Left ventricle myocardium inferior (tissue), 1 donor: ENCODE data around the gene RNF151. TPM values are rescaled to one million over a fixed set of nuclear protein-coding genes. Genes with fewer than 3 reads are reported as not detected.

Experiments
- DNase-seq: peaks from one replicate; pipeline ENCODE4 v3.0.0-alpha.2; 2020
- H3K27ac ChIP-seq: fragments of 200-600 bp; replicated peaks from 2 replicates; pipeline ENCODE4 v1.8.0; 2021
- H3K27me3 ChIP-seq: fragments of 200-600 bp; 2 replicates; pipeline ENCODE4 v1.8.0; 2021; ENCODE audit warnings: low read depth
- H3K36me3 ChIP-seq: fragments of 200-600 bp; 2 replicates; pipeline ENCODE4 v1.8.0; 2021
- H3K4me1 ChIP-seq: fragments of 200-600 bp; 2 replicates; pipeline ENCODE4 v1.8.0; 2021
- H3K4me3 ChIP-seq: fragments of 200-600 bp; 2 replicates; pipeline ENCODE4 v1.8.0; 2021; ENCODE audit warnings: mild to moderate bottlenecking, moderate library complexity
- H3K9me3 ChIP-seq: fragments of 200-600 bp; replicated peaks from 2 replicates; pipeline ENCODE4 v1.8.0; 2021
- intact Hi-C: fragments of 100-400 bp; cut with micrococcal nuclease; formaldehyde crosslinking; loops from one replicate; pipeline ENCODE4 v1.11.0; 2022
- long read RNA-seq: library from polyadenylated mRNA; unstranded; transcript quantifications from one replicate; pipeline ENCODE4 v2.0.0, GENCODE V29; 2021
- total RNA-seq: library from RNA; stranded (reverse); fragmentation: NEBNext Ultra II Directional; extraction: Animal tissue kit (Norgen Biotek cat#: 25700); gene quantifications from one replicate; pipeline ENCODE4 v1.2.1, GENCODE V29; 2021
- TF ChIP-seq, protein P1 (sequence below): fragments of 200-600 bp; IDR thresholded peaks from 2 replicates; pipeline ENCODE4 v1.8.0; 2021; ENCODE audit warnings: antibody characterized with exemption, mild to moderate bottlenecking, borderline replicate concordance
- donor health status: DM: no; HTN: yes; CAD: no; lungs with severe emphysema.

The RNF151 gene, protein sequence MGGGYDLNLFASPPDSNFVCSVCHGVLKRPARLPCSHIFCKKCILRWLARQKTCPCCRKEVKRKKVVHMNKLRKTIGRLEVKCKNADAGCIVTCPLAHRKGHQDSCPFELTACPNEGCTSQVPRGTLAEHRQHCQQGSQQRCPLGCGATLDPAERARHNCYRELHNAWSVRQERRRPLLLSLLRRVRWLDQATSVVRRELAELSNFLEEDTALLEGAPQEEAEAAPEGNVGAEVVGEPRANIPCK
- not detected for total RNA-seq
- long read RNA-seq, result 0 reads

DNA sequence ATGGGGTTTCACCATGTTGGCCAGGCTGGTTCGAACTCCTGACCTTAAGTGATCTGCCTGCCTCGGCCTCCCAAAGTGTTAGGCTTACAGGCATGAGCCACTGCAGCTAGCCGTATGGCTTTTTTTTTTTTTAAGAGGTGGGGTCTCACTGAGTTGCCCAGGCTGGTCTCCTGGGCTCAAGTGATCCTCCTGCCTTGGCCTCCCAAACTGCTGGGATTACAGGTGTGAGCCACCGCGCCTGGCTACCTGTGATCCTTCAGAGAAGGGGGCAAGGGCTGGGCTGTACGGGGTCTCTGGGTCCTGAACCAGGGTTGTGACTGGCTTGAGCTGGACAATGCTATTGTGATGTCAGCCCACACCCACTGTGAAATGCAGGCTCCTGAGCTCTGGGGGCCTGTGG lies at the start of gene RNF151:
Gene RNF151 (plus strand): TSS at position 397 of the 400 bp plus-strand sequence. CDS start 26 bp downstream, outside the sequence.
- peak within 1 kb of the TSS; percentile 97 for H3K27ac ChIP-seq
- H3K4me1 ChIP-seq, result peaks cover 52% of the 10 kb centered on the region
- peak within 1 kb of the TSS; percentile 94 for H3K4me3 ChIP-seq
- H3K9me3 ChIP-seq, result no peaks in the 10 kb centered on the region
- peak; percentile 12 for DNase-seq
- no peaks in the 10 kb centered on the region for H3K27me3 ChIP-seq
- TF ChIP-seq, protein P1, sequence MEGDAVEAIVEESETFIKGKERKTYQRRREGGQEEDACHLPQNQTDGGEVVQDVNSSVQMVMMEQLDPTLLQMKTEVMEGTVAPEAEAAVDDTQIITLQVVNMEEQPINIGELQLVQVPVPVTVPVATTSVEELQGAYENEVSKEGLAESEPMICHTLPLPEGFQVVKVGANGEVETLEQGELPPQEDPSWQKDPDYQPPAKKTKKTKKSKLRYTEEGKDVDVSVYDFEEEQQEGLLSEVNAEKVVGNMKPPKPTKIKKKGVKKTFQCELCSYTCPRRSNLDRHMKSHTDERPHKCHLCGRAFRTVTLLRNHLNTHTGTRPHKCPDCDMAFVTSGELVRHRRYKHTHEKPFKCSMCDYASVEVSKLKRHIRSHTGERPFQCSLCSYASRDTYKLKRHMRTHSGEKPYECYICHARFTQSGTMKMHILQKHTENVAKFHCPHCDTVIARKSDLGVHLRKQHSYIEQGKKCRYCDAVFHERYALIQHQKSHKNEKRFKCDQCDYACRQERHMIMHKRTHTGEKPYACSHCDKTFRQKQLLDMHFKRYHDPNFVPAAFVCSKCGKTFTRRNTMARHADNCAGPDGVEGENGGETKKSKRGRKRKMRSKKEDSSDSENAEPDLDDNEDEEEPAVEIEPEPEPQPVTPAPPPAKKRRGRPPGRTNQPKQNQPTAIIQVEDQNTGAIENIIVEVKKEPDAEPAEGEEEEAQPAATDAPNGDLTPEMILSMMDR, result no peak
- peaks cover 23% of the 10 kb centered on the region for H3K36me3 ChIP-seq
- intact Hi-C loops, result no loop called here

DNA sequence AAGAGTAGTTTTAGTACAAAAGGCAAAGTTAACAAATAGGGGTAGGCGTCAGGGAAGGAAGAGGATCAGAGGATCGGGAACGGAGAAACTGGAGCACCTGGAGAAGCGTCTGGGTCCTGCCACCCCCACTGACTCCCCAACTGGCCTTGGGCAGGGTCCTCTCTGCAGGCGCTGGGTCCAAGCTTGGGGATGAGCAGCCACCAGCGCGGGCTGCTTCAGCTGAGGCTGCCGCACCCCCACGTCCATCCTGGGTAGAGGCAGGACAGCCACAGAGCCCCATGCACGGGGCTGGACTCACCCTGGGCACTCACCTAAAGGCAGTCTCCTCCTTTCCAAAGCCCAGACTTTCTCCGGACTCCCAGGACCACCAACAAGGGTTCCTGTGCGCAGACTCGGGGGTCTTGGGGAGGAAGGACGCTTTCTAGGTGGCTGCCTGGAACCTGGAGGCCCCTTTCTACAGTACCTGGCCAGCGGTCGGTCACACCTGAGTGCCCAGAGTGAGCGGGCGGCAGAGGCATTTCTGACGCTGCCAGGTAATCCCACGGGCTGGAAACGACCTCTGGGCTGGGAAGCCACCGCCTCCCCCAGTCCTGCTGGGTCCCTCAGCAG lies 49.5 kb upstream of the RNF151 start:
- intact Hi-C loops, result no loop called here
- H3K27me3 ChIP-seq, result peaks cover 96% of the 10 kb centered on the region

DNA sequence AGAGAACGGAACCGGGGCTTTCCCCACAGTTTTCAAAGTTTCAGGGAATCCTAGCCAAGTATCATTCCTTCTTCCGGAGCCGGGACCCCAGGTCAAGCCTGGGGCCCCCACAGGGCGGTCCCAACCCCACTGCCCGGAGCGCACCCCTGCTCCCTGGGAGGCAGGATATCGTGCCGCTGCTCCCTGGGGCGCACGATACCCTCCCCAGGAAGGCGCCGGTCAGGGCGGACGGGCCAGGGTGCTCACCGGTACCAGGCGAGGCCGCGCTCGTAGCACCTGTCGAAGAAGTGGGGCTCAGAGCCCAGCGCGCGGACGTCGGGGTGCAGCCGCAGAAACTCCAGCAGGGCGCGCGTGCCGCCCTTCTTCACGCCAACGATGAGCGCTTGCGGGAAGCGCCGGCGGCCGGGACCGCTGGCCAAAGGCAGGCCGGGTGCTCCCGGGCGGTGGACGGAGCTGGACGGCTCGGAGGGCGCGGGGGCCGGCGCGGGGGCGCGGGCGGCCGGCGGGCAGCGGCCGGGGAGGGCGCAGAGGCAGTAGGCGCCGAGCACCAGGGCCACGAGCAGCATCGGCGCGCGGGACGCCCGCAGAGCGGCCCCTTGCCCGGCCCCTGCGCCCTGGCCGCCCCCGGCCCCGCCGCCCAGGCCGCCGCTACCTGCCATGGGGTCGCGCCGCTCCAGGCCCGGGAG lies 48.8 kb upstream of the RNF151 start:
- Histone ChIP-seq H3K4me1 (peaks cover 8% of the 10 kb centered on the region), H3K27ac (no peak overlapping the region), H3K27me3 (peaks cover 97% of the 10 kb centered on the region), H3K4me3 (peak overlapping the region; percentile 37), H3K36me3 (no peaks in the 10 kb centered on the region), H3K9me3 (no peaks in the 10 kb centered on the region)
- TF ChIP-seq, protein P1, result no peak
- intact Hi-C loops, result no loop called here
- DNase-seq, result no peak

More for the DNA sequence above, 49.5 kb upstream of the RNF151 start:
- H3K9me3 ChIP-seq, result no peaks in the 10 kb centered on the region
- no peak for DNase-seq
- no peaks in the 10 kb centered on the region for H3K36me3 ChIP-seq
- TF ChIP-seq, protein P1, result no peak
- no peak overlapping the region for H3K4me3 ChIP-seq
- H3K27ac ChIP-seq, result no peak overlapping the region
- peaks cover 8% of the 10 kb centered on the region for H3K4me1 ChIP-seq

DNA sequence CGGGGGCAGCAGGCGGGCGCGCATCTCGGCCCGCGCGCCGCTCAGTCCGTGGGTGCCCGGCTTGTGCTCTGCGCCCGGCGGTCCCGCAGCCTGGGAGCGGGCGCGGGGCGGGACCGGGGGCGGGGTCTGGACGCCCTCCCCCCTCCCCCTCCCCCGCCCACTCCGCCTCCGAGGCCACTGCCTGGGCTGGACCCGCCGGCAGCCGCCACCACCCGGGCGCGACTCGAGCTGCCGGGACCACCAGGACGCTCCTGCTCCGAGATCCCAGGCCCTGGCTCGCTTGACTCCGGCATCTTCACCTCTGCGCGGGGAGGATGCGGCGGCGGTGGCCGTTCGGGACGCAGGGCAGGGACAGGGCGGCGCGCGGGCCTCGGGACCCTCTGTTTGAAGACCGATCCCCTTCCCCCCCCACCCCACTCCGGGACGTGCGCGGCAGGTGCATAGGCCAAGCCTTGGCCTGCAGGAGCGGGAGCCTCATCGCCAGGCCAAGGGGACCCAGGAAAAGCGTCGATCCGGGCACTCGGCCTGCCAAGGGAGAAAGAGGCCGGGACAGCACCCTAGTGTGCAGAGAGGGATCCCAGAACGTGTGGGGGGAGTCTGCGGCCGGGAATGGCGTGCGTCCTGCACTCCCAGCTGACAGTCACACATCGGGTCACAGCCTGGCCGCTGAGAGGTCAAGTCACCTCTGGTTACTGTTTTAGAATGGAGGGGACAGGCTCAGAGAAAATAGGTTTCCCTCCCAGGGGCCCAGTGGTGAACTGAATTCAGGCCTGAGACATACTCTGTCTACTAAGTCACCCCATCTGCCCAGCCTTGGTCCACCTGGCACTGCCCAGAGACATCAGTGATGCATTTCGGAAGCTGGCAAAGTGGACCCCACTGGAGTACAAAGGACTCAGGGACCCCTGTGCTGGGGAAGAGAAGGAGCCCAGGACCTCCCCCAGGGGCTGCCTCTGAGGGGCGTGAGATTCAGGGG lies 48.0 kb upstream of the RNF151 start, which contains the start of gene HS3ST6:
Gene HS3ST6 (minus strand): TSS at position 65 of the 976 bp plus-strand sequence. CDS start 92 bp downstream, outside the sequence.
- DNase-seq, result no peak
- no peak within 1 kb of the TSS for H3K27ac ChIP-seq
- H3K27me3 ChIP-seq, result peaks cover 99% of the 10 kb centered on the region
- intact Hi-C loops, result no loop called here
- peaks cover 10% of the 10 kb centered on the region for H3K4me1 ChIP-seq
- no peaks in the 10 kb centered on the region for H3K9me3 ChIP-seq
- TF ChIP-seq, protein P1, result no peak
- H3K4me3 ChIP-seq, result peak within 1 kb of the TSS; percentile 37
- H3K36me3 ChIP-seq, result no peaks in the 10 kb centered on the region
